DMS114 treated with DMSO at 0.1 percent for 48 hours (cell line): ENCODE data around the gene PEAK1.

Source experiments
- DNase-seq: peaks from one replicate; lab custom pipeline; 2025; ENCODE audit not compliant: unreplicated experiment; lab: John Stamatoyannopoulos, UW

Gene PEAK1

DNA sequence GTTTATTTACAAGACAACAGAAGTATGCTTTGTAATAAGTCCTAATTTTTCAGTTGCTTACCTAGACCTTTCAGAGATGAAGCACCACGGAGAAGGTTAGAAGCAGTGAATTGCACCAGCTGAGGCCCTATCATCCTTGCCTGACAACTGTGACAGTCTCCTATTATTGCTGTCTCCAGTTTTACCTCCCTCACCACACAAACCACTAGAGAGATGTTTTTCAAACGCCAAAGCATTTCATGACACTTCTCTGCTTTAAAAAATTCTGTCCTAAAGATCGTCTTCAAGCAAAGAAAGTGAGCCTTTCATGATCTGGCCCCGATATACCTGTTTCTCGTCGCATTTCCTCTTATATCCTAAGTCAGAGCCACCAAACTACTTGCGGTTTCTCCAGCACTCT, 276.7 kb downstream of the PEAK1 start:
- DNase-seq, result no peak

DNA sequence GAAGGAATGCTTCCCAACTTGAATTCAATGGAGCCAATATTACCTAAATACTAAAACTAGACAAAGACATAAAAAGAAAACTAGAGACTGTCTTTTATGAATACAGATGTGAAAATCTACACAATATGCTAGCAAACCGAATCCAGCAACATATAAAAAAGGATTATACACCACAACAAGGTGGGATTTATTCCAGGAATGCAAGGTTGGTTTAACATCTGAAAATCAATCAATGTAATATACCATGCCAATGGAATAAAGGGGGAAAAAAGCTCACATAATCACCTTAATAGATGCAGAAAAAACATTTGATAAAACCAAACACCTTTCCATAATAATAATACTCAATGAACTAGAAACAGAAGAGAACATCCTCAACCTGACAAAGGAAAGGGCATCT, 279.7 kb downstream of the PEAK1 start:
- DNase-seq, result no peak

DNA sequence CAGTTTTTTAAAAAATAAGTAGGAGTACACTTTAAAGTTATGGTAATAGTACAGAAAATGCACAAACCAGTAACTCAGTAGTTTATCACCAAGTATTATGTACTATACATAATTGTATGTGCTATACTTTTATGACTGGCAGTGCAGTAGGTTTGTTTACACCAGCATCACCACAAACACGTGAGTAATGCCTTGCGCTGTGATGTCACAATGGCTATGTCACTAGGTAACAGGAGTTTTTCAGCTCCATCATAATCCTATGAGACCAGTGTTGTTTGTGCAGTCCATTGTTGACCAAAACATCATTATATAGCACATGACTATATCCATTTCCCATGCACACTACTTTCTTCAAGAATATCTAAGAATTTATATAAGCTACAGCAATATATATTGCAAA, 280.6 kb downstream of the PEAK1 start:
- DNase-seq, result no peak

DNA sequence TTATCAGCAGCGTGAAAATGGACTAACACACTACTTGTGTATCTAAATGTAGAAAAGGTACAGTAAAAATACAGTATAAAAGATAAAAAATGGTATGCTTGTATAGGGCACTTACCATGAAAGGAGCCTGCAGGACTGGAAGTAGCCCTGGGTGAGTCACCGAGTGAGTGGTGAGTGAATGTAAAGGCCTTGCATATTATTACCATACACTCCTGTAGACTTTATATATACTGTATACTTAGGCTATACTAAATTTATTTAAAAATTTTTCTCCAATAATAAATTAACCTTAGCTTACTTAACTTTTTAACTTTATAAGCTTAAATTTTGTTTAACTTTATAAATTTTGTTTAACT, 281.8 kb downstream of the PEAK1 start:
- DNase-seq, result no peak

DNA sequence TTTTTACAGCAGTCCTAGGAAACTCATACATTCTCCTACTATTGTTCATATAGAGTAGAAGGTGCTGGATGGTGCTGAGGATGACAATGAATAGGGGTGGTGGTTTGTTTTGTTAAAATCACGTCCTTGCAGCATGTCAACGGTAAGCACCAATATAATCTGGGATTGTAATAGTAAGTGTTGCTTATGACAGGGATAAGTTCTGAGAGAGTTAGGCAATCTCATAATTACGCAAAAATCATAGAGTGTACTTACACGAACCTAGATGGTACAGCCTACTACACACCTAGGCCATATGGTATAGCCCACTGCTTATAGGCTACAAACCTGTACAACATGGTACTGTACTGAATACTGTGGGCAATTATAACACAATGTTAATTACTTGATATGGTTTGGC, 284.7 kb downstream of the PEAK1 start:
- no peak for DNase-seq

DNA sequence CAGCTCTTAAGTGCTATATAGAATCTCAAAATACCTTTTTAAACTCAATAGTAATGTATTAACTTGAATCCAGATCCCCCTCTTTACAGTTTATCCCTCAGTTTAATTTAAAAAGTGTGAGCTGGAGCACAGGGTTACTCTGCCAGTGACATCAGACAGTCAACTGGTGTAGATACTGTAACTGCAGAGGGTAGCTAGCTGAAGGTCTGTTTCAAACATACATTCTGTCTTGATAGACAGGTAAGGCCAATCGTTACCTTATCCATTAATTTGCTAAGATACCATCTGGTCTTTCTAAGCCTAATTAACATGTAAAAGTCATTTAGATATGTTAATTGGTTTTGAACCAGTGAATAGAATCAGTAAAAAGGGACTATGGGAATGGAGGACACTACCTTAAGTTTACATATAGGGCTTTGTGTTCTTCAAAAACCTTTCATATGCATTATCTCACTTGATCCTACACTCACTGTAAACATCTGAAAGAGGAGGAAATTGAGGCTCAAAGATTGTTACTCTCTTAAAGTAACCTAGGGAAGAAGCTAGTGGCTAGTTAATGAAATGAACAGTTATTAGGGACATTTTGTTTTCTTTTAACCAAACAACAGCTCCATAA, 289.5 kb downstream of the PEAK1 start:
- no peak for DNase-seq

DNA sequence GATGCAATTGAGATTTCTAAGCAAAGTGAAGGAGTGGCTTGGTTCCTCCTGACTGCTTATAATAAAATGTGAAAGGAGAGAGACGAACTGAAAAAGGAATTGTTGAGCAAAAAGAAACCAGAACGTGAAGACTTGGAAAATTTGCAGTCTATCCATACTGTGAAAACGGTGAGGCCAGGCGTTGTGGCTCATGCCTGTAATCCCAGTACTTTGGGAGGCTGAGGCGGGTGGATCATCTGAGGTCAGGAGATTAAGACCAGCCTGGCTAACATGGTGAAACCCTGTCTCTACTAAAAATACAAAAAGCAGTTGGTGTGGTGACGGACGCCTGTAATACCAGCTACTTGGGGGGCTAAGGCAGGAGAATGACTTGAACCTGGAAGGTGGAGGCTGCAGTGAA, 292.3 kb downstream of the PEAK1 start:
- DNase-seq, result no peak

DNA sequence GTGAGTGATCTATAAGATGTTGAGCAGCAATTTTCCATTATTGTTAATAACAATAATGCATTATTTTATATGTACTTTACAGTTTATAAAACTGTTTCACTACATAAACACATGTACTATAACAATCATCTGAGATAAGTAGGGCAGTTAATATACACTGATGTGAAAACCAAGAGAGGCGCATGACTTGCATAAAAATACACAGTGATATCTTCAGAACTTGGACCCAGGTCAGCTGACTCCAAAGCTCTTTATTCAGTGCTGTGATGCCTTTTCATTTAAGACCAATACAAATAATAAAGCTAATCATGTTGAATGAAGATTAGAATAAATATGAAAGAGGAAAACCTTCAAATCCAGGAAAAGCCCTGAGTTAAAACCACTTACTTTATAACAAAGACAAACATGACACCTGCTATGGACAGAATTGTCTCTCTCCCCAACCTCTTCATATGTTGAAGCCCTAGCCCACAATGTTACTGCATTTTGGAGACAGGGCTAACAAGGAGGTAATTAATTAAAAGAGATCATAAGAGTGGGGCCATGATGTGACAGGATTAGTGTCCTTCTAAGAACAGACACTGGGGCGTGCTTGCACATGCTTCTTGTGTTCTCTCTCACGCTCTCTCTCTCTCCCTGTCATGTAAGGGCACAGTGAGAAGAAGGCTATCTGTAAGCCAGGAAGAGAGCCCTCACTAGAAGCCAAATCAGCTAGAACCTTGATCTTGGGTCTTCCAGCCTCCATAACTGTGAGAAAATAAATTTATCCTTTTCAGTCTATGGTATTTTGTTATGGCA, 293.2 kb downstream of the PEAK1 start:
- no peak for DNase-seq

DNA sequence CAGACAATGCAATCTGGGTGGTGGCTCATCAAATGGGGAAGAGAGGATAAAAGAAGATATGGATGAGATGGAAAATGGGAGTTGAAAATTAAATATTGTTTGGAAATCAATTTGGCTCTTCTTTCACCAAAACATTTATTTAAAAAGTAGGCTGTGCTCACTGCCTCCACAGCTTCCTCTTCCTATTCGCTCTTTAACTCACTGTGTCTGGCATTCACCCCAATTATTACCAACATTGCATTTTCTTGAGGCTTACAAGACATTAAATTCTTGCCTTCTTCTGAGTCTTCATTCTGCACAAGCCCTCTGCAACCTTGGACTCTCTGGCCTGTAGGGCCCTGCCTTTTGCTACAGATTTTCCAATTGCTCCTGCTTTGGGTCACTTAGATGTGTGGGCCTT, 296.1 kb downstream of the PEAK1 start:
- DNase-seq, result no peak

DNA sequence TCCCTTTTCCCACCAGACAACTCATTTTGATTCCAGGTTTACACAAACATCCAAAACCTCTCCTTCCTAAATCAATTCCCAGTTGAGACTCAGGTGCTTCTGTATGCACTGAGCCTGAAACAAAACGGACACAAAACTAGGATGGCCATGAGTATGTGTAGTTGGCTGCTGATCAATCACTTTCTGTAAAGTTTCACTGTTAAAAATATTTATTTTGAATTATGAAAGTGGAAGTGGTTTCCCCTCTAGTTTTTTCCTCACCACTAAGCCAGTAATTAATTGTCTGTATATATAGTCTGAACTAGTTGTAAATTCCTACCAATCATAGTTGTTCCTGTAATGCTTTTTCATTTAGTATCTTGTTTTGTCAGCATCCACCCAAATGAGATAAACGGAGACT, 297.3 kb downstream of the PEAK1 start:
- DNase-seq, result no peak

DNA sequence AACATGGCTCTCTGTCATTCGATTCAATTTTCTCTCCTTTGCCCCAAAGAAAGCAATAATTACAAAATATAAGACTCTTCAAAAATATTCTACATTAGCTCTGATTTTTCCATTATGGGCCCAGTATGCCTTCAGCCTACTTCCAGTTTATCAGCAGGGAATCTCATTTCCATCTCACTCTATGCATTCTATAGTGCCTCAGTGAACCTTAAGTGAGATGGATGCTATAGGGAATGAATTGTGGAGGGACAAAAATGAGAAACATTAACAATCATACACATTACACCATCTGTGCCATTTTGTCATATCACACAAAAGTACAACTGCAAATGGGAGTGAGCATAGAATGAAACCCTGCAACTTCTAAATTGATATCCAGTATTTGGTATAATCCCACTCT, 298.3 kb downstream of the PEAK1 start:
- DNase-seq, result no peak

DNA sequence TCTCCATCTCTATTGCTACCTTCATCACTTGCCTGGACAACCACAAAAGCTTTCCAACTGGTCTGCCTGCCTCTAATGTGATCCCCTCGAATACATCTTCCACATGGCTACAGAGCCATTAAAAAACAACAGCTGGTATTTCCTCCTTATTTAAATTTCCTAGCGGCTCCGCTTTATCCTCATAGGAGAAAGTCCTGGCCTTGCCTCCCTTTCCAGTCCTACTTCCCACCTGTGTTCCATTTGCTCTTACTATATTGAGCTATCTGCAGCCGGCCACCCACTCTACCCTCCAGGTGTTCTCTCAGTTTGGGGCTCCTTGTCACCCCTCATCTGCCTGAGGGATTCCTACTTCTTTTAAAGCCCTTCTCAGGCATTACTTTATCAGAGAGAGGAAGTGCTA, 299.3 kb downstream of the PEAK1 start:
- DNase-seq, result no peak

DNA sequence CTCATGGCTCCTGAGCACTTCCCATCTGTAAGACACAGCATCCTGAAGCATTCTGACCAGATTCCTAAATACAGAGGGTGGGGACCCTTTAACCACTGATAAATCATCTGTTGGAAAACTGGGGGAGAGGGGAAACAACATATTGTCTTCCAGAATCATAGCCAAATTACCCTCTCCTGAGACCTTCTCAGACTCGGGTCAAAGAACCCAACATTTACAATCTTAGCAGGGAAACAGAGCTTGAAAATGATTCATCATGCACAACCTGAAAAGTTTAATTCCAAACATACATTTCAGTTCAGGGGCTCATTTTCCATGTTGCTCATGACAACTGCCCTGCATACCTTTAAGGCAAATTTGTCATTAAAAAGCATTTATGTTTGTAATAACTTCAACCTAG, 300.5 kb downstream of the PEAK1 start:
- DNase-seq, result no peak

DNA sequence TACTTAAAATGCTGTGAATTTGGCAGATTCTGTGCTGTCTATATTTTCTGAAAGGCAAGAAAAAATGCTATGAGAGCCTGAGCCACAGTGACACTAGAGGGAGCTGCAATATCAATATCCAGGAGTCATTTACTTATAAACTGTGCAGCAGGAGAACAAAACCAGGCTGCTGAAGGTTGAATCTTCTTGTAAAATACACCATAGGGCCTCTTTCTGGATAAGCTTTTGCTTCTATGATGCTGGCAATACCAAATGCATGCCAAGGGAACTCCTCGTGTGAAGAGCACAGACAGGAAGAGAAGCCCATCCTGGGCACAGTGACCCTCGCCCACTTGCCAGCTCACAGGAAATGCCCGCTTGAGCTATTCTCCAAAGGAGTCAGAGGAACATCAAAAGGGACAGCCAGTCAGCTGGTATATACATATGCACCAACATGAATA, 301.0 kb downstream of the PEAK1 start:
- DNase-seq, result peak; percentile 73

DNA sequence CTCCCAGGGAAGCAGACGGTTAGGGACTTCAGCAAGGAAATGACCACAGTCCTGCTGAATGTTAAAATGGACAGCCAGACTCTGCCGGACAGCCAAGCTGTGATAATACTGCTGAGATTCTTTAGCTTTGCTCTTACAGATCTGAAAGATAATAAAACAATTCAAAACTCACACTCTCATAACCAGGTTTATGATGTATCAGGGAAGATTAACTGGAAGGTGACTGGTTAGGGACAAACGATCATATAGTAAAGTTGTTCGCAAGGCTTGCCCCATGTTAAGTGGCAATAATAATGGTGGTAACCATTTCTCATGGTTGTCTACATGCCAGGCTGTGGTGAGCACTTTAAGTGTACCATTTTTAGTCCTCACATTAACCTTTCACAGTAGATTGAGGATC, 304.7 kb downstream of the PEAK1 start:
- no peak for DNase-seq

DNA sequence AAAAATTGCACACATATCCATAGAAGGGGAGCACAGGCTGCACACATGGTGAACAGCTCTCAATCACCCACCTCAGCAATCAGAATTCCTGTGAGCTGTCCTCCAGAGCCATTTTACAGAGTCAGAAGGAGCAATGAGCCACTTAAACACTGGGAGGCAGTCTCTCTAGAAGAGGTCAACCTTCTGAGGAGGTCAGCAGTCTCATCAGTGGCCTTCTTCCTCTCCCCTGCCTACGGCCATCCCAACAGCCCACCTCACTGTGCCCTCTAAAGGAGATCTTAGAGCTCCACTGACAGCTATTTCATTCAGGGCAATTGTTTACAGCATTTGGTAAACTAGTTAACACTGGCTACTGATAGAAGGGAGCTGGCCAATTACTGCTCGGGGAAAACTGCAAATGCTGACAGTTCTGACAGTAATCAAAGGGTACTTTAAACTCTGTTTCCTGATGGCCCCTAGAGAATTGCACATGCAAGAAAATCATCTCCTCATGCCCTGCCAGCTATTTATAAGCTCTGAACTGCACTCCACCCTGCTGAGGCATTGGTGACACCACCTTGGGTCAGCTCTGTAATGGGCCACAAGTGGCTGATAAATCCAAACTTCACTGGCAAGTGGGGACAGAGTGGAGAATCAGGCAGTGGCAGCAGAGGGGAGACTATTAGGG, 306.9 kb downstream of the PEAK1 start:
- no peak for DNase-seq

DNA sequence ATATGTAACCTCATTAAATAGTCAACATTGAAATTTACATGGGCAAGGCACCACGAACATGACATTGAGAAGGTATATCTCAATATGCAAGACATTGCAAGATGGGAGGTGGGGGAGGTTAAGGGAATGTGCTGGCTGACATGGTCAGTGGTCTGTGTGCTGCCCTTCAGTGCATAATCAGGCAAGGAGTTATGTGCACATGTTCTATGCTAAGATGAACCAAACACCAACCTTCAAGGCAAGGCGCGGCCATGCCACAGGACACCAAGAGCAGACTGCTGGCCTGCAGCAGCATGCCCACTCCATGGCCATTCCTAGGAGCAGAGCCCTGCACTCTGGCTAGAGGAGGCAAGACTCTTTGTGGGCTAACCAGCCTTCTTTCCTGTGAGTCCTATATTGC, 308.1 kb downstream of the PEAK1 start:
- no peak for DNase-seq

DNA sequence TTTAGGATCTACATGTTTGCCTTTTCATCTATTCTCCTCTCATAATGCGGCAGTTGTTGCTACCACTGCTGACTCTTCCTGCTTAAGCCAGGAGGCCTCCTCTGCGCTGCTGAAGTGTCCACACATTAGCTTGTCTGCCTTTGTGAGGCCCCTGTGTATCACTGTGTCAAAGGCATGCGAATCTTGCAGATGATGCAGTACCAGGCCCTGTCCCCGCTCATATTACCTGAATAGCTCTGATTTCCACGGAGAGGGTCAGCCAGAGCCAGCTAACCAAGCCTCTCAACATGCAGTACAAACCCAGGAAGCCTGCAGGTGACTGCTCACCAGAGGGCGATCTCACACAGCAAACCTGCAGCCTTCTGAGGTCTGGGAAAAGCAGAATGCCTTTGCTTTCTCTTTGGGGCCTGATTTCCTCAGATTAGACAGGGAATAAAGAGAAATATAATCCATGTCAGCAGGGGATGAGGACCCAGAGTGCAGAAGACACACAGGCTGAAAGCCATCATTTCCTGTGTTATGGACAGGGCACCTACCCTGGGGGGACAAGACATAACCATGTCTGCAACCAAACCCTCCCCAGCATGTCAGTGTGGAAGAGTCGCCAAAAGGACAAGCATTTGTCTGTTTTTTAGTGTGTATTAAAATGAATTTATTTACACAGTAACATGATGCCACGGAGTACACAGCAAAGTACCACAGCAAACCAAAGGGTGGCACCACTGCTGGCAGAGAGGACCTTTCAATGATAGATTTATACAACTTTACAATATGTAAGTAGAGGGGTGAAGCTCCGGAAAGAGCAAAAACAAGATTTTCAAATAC, 312.2 kb downstream of the PEAK1 start:
- DNase-seq, result peak; percentile 20

DNA sequence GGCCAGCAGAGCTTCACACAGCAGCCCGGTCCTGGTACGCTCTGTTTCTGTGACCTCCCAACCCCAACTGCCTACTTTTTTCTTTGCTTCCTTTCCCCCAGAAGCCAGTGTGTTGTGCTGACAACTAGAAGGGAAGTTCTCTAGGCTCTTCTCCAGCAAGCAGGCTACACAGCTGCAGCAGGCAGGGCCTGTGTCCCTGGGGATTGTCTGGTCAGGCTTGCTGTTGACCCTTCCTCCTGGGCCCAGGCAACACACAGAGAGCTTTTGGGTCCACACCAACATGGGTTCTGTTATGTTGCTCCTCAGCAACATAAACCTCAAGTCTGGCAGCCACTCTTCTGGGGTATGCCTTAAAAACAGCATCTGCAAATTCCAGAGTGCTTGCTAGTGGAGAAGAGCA, 312.8 kb downstream of the PEAK1 start:
- no peak for DNase-seq

DNA sequence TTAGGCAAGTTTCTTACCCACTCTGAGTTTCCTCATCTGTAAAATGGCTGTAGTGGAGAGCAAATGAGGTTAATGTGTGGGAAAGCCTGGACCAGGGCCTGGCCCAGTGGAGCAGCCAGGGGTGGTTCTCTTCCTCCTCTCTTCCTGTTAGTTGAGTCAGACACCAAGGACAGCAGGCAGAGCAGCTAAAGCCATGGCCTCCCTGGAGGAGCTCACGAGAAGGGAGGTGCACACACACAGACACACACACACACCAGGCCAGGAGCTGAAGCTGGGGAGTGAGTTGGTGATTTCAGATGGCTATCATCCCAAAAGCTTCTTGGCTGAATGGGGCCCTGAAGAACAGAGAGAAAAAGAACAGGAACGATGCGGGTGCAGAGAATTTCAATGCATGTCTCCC, 315.7 kb downstream of the PEAK1 start:
- DNase-seq, result no peak

DNA sequence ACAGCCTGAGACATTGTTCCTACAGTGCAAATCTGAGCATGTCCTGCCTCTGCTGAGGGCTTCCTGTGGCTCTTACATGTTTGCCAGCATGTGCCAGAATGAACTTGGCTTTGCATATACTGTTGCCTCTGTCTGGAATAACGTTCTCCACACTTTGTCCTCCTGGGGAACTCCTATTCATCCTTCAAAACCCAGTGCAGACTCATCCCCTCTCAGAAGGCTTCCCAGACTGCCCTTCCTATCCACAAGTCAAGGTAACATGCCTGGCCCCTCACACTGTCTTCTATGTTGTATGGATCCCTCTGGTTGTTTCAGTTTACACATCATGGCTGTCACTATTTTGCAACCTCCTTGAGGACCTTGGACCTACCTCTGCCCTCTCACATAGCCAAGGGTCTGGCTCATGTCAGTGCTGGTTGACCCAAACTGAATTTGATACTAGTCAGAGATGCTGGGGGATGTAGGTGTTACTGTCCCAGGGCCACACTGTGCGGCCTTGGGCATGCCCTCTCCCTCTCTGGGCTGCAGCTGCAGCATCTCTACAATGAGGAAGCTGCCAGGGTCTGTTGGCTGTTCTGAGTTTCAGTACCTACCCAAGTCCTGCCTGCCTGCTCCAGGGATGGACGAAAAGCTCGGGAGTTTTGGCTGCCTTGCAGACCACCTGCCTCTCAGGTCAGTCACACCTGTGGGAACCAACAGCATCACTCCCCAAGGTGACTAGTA, 320.0 kb downstream of the PEAK1 start:
- no peak for DNase-seq
